Transverse colon (tissue), 4 donors: ENCODE measurements around the gene SERPINB8. TPM values are rescaled to one million over a fixed set of nuclear protein-coding genes. Genes with fewer than 3 reads are reported as not detected.

Experiments used
- DNase-seq: peaks from one replicate; pipeline ENCODE4 v3.0.0-alpha.2; 2019
- H3K27ac ChIP-seq, 4 donors: fragments of 200-600 bp; sonication (generic); 2 replicates each; pipeline ENCODE4 v1.5.1; 2016 to 2018; ENCODE audit warnings: inconsistent platforms in 4 of 4
- H3K27me3 ChIP-seq: fragments of 200-600 bp; sonication (generic); 2 replicates; pipeline ENCODE4 v1.5.1; 2017; ENCODE audit warnings: inconsistent platforms
- H3K36me3 ChIP-seq, 4 donors: fragments of 200-600 bp; sonication (generic); 2 replicates each; pipeline ENCODE4 v1.5.1; 2017 to 2019; ENCODE audit warnings: inconsistent platforms in 4 of 4
- H3K4me1 ChIP-seq, 4 donors: fragments of 200-600 bp; sonication (generic); 2 replicates each; pipeline ENCODE4 v1.5.1; 2017 to 2020; ENCODE audit warnings: inconsistent platforms in 4 of 4
- H3K4me3 ChIP-seq, 4 donors: fragments of 200-600 bp; sonication (generic); 1 replicate in 1 of 4; 2 replicates in 3 of 4; pipeline versions ENCODE4 v1.5.1 to v1.6.1; 2017 to 2019; ENCODE audit warnings: inconsistent platforms in 4 of 4
- H3K9me3 ChIP-seq, 2 donors: fragments of 200-600 bp; sonication (generic); 2 replicates each; pipeline ENCODE4 v1.5.1; 2017 to 2019; ENCODE audit warnings: inconsistent platforms in 2 of 2
- EP300 ChIP-seq: sonication (generic); formaldehyde crosslinking; IDR thresholded peaks from one replicate; pipeline ENCODE4 v1.6.1; 2017; ENCODE audit warnings: antibody characterized with exemption, low read depth
- POLR2A ChIP-seq: fragments of 450-650 bp; IDR thresholded peaks from one replicate; pipeline ENCODE4 v1.6.1; 2016; ENCODE audit warnings: antibody characterized with exemption, mild to moderate bottlenecking, moderate library complexity
- POLR2AphosphoS5 ChIP-seq, 3 donors: sonication (generic); formaldehyde crosslinking; IDR thresholded peaks; one replicate each; pipeline ENCODE4 v1.6.1; 2016; ENCODE audit warnings: antibody characterized with exemption in 3 of 3
- WGBS, 2 donors: methylation state at CpG; one replicate each; pipeline ENCODE4 v1.1.5; 2018; ENCODE audit warnings: low coverage in 1 of 2; 5-methylcytosine and 5-hydroxymethylcytosine counted together
- in situ Hi-C, 4 donors: fragments of 200-750 bp; cut with MboI; loops; one replicate each; pipeline versions ENCODE4 v1.15.0 to v1.15.1; 2017; ENCODE audit warnings: low sequenced_read_pairs in 3 of 4, low pct_ligation_motif_present in 1 of 4, low pct_unique_long_range_greater_than_20kb in 1 of 4
- intact Hi-C: fragments of 100-400 bp; cut with DNase I; formaldehyde crosslinking; loops from one replicate; pipeline ENCODE4 v1.15.1; 2023; ENCODE audit warnings: low total_unique reads
- total RNA-seq, 4 donors: library from RNA; depleted of rRNA; stranded (reverse); fragments of >200 nt; gene quantifications; one replicate each; pipeline ENCODE4 v1.1.0, GENCODE V29; 2016
- TF ChIP-seq, protein P1 (sequence below), 5 experiments: fragments of 200-600 bp in 3 of 5; fragments of 450-650 bp in 2 of 5; sonication (generic) in 3 of 5; IDR thresholded peaks; 1 replicate in 2 of 5; 2 replicates in 3 of 5; pipeline ENCODE4 v1.5.1; 2016 to 2017; ENCODE audit warnings: antibody characterized with exemption in 5 of 5, inconsistent platforms in 3 of 5, mild to moderate bottlenecking in 2 of 5, moderate library complexity in 1 of 5

SERPINB8 gene
- total RNA-seq, 4 donors from 2014 or later, result 3.0 to 15.7 (median 13.5) TPM

DNA sequence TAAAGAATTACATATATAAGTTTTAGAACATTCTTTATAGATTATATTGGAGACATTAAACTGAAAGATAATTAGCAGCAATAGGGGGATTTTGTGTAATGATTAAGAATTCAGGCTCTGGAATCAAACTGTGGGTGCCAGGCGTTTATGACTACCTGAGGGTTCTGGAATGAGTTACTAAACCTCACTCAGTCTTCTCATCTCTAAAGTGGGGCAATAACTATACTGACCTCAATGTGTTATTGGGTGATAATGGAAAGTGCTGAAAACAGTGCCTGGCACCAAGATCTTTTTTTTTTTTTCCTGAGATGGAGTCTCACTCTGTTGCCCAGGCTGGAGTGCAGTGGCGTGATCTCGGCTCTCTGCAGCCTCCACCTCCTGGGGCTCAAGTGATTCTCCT is 7.2 kb downstream of the SERPINB8 start:
- H3K4me1 ChIP-seq, result peaks cover 0 to 18% (median 5%) of the 10 kb centered on the region in 4 donors
- TF ChIP-seq, protein P1, sequence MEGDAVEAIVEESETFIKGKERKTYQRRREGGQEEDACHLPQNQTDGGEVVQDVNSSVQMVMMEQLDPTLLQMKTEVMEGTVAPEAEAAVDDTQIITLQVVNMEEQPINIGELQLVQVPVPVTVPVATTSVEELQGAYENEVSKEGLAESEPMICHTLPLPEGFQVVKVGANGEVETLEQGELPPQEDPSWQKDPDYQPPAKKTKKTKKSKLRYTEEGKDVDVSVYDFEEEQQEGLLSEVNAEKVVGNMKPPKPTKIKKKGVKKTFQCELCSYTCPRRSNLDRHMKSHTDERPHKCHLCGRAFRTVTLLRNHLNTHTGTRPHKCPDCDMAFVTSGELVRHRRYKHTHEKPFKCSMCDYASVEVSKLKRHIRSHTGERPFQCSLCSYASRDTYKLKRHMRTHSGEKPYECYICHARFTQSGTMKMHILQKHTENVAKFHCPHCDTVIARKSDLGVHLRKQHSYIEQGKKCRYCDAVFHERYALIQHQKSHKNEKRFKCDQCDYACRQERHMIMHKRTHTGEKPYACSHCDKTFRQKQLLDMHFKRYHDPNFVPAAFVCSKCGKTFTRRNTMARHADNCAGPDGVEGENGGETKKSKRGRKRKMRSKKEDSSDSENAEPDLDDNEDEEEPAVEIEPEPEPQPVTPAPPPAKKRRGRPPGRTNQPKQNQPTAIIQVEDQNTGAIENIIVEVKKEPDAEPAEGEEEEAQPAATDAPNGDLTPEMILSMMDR (IDR thresholded peaks at IDR 0.05), result no peak
- TF ChIP-seq POLR2AphosphoS5 (IDR thresholded peaks at IDR 0.05), result no peak
- TF ChIP-seq POLR2A, result no peak
- TF ChIP-seq EP300, result no peak
- in situ Hi-C loops, result loop anchor here in 3 of 4 donors (25.0 kb wide), 1 partner anchor 465 kb away; no protein-coding TSS in a partner anchor
- DNase-seq, result no peak
- H3K36me3 ChIP-seq, result peaks cover 0 to 4% (median 0%) of the 10 kb centered on the region in 4 donors
- WGBS, 2 donors, result 92 to 100% methylated on average over 1 to 3 of the region's 3 CpGs
- intact Hi-C loops, result no loop called here
- H3K27me3 ChIP-seq, result no peaks in the 10 kb centered on the region
- no peaks in the 10 kb centered on the region for H3K9me3 ChIP-seq
- no peak overlapping the region for H3K27ac ChIP-seq
- H3K4me3 ChIP-seq, result no peak overlapping the region

DNA sequence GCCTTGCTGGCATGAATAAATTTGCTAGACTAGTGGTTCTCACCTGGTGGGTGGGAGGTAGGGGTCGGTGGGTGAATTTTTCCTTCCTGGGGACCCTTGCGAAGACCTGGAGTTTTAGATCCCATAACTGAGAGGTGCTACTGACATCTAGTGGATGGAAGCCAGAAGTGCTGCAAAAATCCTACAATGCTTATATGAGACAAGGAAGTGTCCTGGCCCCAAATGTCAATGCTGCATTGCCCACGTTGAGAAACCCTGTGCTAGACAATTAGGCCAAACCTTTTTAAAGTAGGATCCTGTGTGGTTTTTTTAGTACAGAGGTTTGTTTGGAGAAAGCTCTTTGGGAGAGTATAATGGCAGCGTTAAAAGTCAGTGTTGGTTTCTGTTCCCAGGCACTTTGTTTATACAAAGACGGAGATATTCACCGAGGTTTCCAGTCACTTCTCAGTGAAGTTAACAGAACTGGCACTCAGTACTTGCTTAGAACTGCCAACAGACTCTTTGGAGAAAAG is 9.6 kb downstream of the SERPINB8 start:
- WGBS, 2 donors, result 12 to 26% methylated on average over 5 to 6 of the region's 6 CpGs
- in situ Hi-C loops, result loop anchor here in 3 of 4 donors (25.0 kb wide), 1 partner anchor 467 kb away; no protein-coding TSS in a partner anchor
- peak; percentile 47 for DNase-seq
- H3K27me3 ChIP-seq, result no peaks in the 10 kb centered on the region
- no peaks in the 10 kb centered on the region for H3K9me3 ChIP-seq
- H3K36me3 ChIP-seq, result peaks cover 0 to 6% (median 0%) of the 10 kb centered on the region in 4 donors
- H3K4me1 ChIP-seq, result peaks cover 0 to 18% (median 5%) of the 10 kb centered on the region in 4 donors
- peak overlapping the region in 3 of 4 donors; percentile 3 to 35 (median 14) for H3K4me3 ChIP-seq
- peak overlapping the region; percentile 49 to 70 (median 60) for H3K27ac ChIP-seq
- intact Hi-C loops, result no loop called here
- TF ChIP-seq, protein P1 (IDR thresholded peaks at IDR 0.05), result peak; percentile 79 to 87 (median 81)
- no peak for TF ChIP-seq POLR2AphosphoS5 (IDR thresholded peaks at IDR 0.05)

DNA sequence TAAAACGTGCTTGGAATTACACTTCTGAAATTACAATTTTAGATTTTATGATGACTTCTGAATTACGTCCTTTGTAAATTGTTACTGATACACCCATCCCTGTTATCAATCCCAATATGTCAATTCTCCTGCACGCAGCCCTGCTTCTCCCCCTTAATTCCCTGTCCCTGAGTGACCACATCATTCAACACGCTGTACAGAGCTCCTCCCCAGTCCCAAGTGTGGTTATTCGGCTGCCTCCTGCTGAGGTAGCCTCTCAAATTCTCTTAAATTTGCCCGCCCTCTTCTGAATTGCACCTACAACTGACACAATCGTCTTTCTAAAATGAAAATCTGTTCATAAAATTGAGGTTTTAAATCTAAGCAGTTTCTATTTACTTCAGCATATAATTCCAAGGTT is 10.1 kb downstream of the SERPINB8 start:
- Histone ChIP-seq H3K27me3 (no peaks in the 10 kb centered on the region), H3K36me3 (peaks cover 0 to 6% (median 0%) of the 10 kb centered on the region in 4 donors), H3K4me1 (peaks cover 0 to 13% (median 2%) of the 10 kb centered on the region in 4 donors), H3K9me3 (no peaks in the 10 kb centered on the region), H3K27ac (peak overlapping the region; percentile 49 to 70 (median 60)), H3K4me3 (peak overlapping the region in 1 of 4 donors; percentile 35)
- no peak for DNase-seq
- 48 to 50% methylated on average over 7 of the region's 7 CpGs for WGBS, 2 donors
- no peak for TF ChIP-seq POLR2A
- TF ChIP-seq, protein P1 (IDR thresholded peaks at IDR 0.05), result no peak
- TF ChIP-seq POLR2AphosphoS5 (IDR thresholded peaks at IDR 0.05), result no peak
- intact Hi-C loops, result no loop called here
- in situ Hi-C loops, result loop anchor here in 3 of 4 donors (25.0 kb wide), 1 partner anchor 468 kb away; no protein-coding TSS in a partner anchor

DNA sequence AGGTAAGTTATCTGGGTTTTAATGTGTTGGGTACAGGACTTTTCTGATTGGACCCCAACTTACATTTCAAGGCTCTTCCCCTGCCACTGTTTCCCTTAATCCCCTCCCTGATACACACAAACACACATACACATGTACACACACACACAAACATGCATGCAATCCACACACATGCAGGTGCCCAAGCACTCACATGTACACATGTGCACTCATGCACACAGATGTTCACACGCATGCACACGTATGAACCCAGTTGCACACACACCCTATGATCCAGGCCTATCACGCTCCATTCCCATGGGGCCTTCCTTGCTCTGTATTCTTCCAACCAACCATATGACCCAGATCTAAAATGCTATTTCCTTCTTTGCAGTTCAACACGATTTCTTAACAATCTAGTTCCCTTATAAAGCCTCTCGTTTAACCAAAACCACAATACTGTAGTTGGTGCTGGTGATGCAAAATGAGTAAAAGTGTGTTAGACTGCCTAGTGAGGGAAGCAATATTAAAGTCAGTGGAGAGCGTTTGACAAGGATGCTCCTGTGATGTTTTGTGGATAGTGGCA is 11.1 kb downstream of the SERPINB8 start:
- no peak for DNase-seq
- Histone ChIP-seq H3K27ac (no peak overlapping the region), H3K4me3 (no peak overlapping the region), H3K36me3 (peaks cover 0 to 6% (median 0%) of the 10 kb centered on the region in 4 donors), H3K4me1 (peaks cover 0 to 13% (median 2%) of the 10 kb centered on the region in 4 donors), H3K27me3 (no peaks in the 10 kb centered on the region), H3K9me3 (no peaks in the 10 kb centered on the region)
- 72 to 78% methylated on average over 6 of the region's 6 CpGs for WGBS, 2 donors
- intact Hi-C loops (no loop called here), in situ Hi-C loops (loop anchor here in 3 of 4 donors (25.0 kb wide), 1 partner anchor 469 kb away; no protein-coding TSS in a partner anchor)
- no peak for TF ChIP-seq POLR2AphosphoS5 (IDR thresholded peaks at IDR 0.05)
- no peak for TF ChIP-seq EP300
- TF ChIP-seq, protein P1 (IDR thresholded peaks at IDR 0.05), result no peak
- no peak for TF ChIP-seq POLR2A
